H9 (cell line): Measurements from ENCODE around the gene PRSS16. TPM values are rescaled to one million over a fixed set of nuclear protein-coding genes. Genes with fewer than 3 reads are reported as not detected.

Source experiments
- DNase-seq: peaks from one replicate; pipeline ENCODE4 v3.0.0-alpha.2; 2017
- H2AFZ ChIP-seq: one replicate; pipeline ENCODE4 v1.6.1; 2013; ENCODE audit warnings: mild to moderate bottlenecking, low read length, control low read depth, moderate library complexity
- H2AK5ac ChIP-seq: 2 replicates; pipeline ENCODE4 v1.6.1; 2013; ENCODE audit warnings: low read length, control low read depth, mixed read lengths; ENCODE audit not compliant: insufficient read length
- H2BK120ac ChIP-seq: one replicate; pipeline ENCODE4 v1.6.1; 2013; ENCODE audit warnings: low read depth, mild to moderate bottlenecking, low read length, control low read depth, inconsistent platforms; ENCODE audit not compliant: poor library complexity, severe bottlenecking
- H2BK12ac ChIP-seq: 2 replicates; pipeline ENCODE4 v1.6.1; 2013; ENCODE audit warnings: low read length, control low read depth, mixed read lengths, low read depth; ENCODE audit not compliant: insufficient read length
- H2BK15ac ChIP-seq: 2 replicates; pipeline ENCODE4 v1.6.1; 2013; ENCODE audit warnings: low read depth, low read length, control low read depth
- H2BK20ac ChIP-seq: one replicate; pipeline ENCODE4 v1.6.1; 2013; ENCODE audit warnings: low read depth, mild to moderate bottlenecking, low read length, control low read depth, inconsistent platforms; ENCODE audit not compliant: poor library complexity, severe bottlenecking
- H2BK5ac ChIP-seq: 2 replicates; pipeline ENCODE4 v1.6.1; 2013; ENCODE audit warnings: low read length, control low read depth, mixed read lengths; ENCODE audit not compliant: insufficient read length
- H3K14ac ChIP-seq: 2 replicates; pipeline ENCODE4 v1.6.1; 2013; ENCODE audit warnings: low read length, control low read depth; ENCODE audit not compliant: insufficient read depth
- H3K18ac ChIP-seq: 2 replicates; pipeline ENCODE4 v1.6.1; 2013; ENCODE audit warnings: low read depth, mild to moderate bottlenecking, mixed read lengths, low read length, control low read depth; ENCODE audit not compliant: insufficient read length
- H3K23ac ChIP-seq: 2 replicates; pipeline ENCODE4 v1.6.1; 2013; ENCODE audit warnings: low read length, control low read depth, mixed read lengths, low read depth; ENCODE audit not compliant: insufficient read length
- H3K23me2 ChIP-seq: 2 replicates; pipeline ENCODE4 v1.6.1; 2013; ENCODE audit warnings: low read depth, mild to moderate bottlenecking, mixed read lengths, low read length, control low read depth; ENCODE audit not compliant: insufficient read length, poor library complexity, severe bottlenecking
- H3K27ac ChIP-seq: 2 replicates; pipeline ENCODE4 v1.5.1; 2013; ENCODE audit warnings: low read length, control low read depth, mixed read lengths, low read depth; ENCODE audit not compliant: insufficient read length
- H3K27me3 ChIP-seq: 2 replicates; pipeline ENCODE4 v1.6.1; 2013; ENCODE audit warnings: low read length, control low read depth, inconsistent platforms; ENCODE audit not compliant: insufficient read depth
- H3K4ac ChIP-seq: 2 replicates; pipeline ENCODE4 v1.6.1; 2013; ENCODE audit warnings: low read depth, mild to moderate bottlenecking, control low read depth, inconsistent platforms, low read length, moderate library complexity
- H3K4me1 ChIP-seq: 2 replicates; pipeline ENCODE4 v1.6.1; 2013; ENCODE audit warnings: low read length, control low read depth, inconsistent platforms; ENCODE audit not compliant: insufficient read depth
- H3K4me2 ChIP-seq: 2 replicates; pipeline ENCODE4 v1.6.1; 2013; ENCODE audit warnings: low read length, control low read depth, mixed read lengths; ENCODE audit not compliant: insufficient read length, insufficient read depth
- H3K56ac ChIP-seq: 2 replicates; pipeline ENCODE4 v1.6.1; 2013; ENCODE audit warnings: low read depth, mild to moderate bottlenecking, mixed read lengths, low read length, control low read depth; ENCODE audit not compliant: insufficient read length
- H3K79me1 ChIP-seq: 2 replicates; pipeline ENCODE4 v1.6.1; 2013; ENCODE audit warnings: low read depth, mild to moderate bottlenecking, moderate library complexity, low read length, control low read depth, inconsistent platforms; ENCODE audit not compliant: insufficient read depth, poor library complexity, severe bottlenecking
- H3K79me2 ChIP-seq: 2 replicates; pipeline ENCODE4 v1.6.1; 2013; ENCODE audit warnings: low read length, control low read depth, inconsistent platforms; ENCODE audit not compliant: insufficient read depth
- H3K9ac ChIP-seq: 2 replicates; pipeline ENCODE4 v1.6.1; 2013; ENCODE audit warnings: low read length, control low read depth, mixed read lengths; ENCODE audit not compliant: insufficient read length; ENCODE audit errors: extremely low read depth
- H3K9me3 ChIP-seq: one replicate; pipeline ENCODE4 v1.6.1; 2013; ENCODE audit warnings: low read depth, low read length, inconsistent platforms; ENCODE audit not compliant: control insufficient read depth
- H3T11ph ChIP-seq: one replicate; pipeline ENCODE4 v1.6.1; 2013; ENCODE audit warnings: mild to moderate bottlenecking, low read length, control low read depth, inconsistent platforms
- H4K20me1 ChIP-seq: one replicate; pipeline ENCODE4 v1.6.1; 2013; ENCODE audit not compliant: control insufficient read depth, insufficient read length, insufficient read depth
- H4K5ac ChIP-seq: 2 replicates; pipeline ENCODE4 v1.6.1; 2013; ENCODE audit warnings: low read depth, mild to moderate bottlenecking, mixed read lengths, low read length, control low read depth; ENCODE audit not compliant: insufficient read length
- H4K8ac ChIP-seq: replicated peaks from 2 replicates; pipeline ENCODE4 v1.6.1; 2013; ENCODE audit warnings: low read length, control low read depth, mixed read lengths, low read depth; ENCODE audit not compliant: insufficient read length
- H4K91ac ChIP-seq: 2 replicates; pipeline ENCODE4 v1.6.1; 2013; ENCODE audit warnings: low read depth, mild to moderate bottlenecking, moderate library complexity, mixed read lengths, low read length, control low read depth; ENCODE audit not compliant: insufficient read length
- H3K27ac Mint-ChIP-seq, 3 experiments: 2 replicates in 2 of 3; 3 replicates in 1 of 3; pipeline ENCODE4 v1.8.0; 2020 to 2021; ENCODE audit warnings: mixed read lengths in 3 of 3, mild to moderate bottlenecking in 1 of 3, moderate library complexity in 1 of 3
- H3K27me3 Mint-ChIP-seq: 2 replicates; pipeline ENCODE4 v1.8.0; 2021; ENCODE audit warnings: low read depth, mild to moderate bottlenecking, moderate library complexity, mixed read lengths
- H3K36me3 Mint-ChIP-seq, 3 experiments: 2 replicates in 2 of 3; 3 replicates in 1 of 3; pipeline ENCODE4 v1.8.0; 2020 to 2021; ENCODE audit warnings: low read depth in 3 of 3, mixed read lengths in 3 of 3; ENCODE audit not compliant: insufficient read depth in 1 of 3
- H3K4me1 Mint-ChIP-seq, 2 experiments: 2 replicates each; pipeline ENCODE4 v1.8.0; 2020; ENCODE audit warnings: mixed read lengths in 2 of 2
- H3K4me3 Mint-ChIP-seq, 2 experiments: 2 replicates in 1 of 2; 3 replicates in 1 of 2; pipeline ENCODE4 v1.8.0; 2020 to 2021; ENCODE audit warnings: mild to moderate bottlenecking in 2 of 2, mixed read lengths in 2 of 2, moderate library complexity in 1 of 2
- H3K9me3 Mint-ChIP-seq, 2 experiments: 2 replicates in 1 of 2; 3 replicates in 1 of 2; pipeline ENCODE4 v1.8.0; 2020; ENCODE audit warnings: mild to moderate bottlenecking in 2 of 2, mixed read lengths in 2 of 2, moderate library complexity in 1 of 2
- CTCF ChIP-seq: fragments of 200-600 bp; sonication (generic); conservative IDR thresholded peaks from 3 replicates; pipeline ENCODE4 v1.8.0; 2021; ENCODE audit warnings: antibody characterized with exemption, mild to moderate bottlenecking
- WGBS: extraction: QIAGEN DNeasy Blood & Tissue Kit; methylation state at CpG from one replicate; pipeline ENCODE4 v1.1.7; 2013; ENCODE audit warnings: missing lambda C conversion rate, low lambda C conversion rate, mixed read lengths; ENCODE audit not compliant: insufficient read length; ENCODE audit errors: extremely low coverage; 5-methylcytosine and 5-hydroxymethylcytosine counted together
- total RNA-seq: library from RNA; stranded (reverse); gene quantifications from 2 replicates; pipeline ENCODE4 v1.2.1, GENCODE V29; 2021

Gene PRSS16
- total RNA-seq, 1 experiment from 2014 or later = 14.8 TPM

GRCh38 chr6:27209196-27209595 lies 38.3 kb upstream of the PRSS16 start:
- H3K27ac ChIP-seq = no peak overlapping the region
- no peaks in the 10 kb centered on the region for H3K79me1 ChIP-seq
- no peak overlapping the region for H3K27ac Mint-ChIP-seq
- H3K9me3 Mint-ChIP-seq = no peaks in the 10 kb centered on the region; a peak in 1 of 5 replicates
- H2BK20ac ChIP-seq = no peak overlapping the region
- WGBS = no CpG with 5 or more reads among the region's 2 CpGs
- H3K27me3 ChIP-seq = no peaks in the 10 kb centered on the region
- H3K36me3 Mint-ChIP-seq = no peaks in the 10 kb centered on the region; a peak in 1 of 7 replicates
- no peak overlapping the region for H3K56ac ChIP-seq
- peak overlapping the region; percentile 91 for H2AFZ ChIP-seq
- H3K4me2 ChIP-seq = peak overlapping the region; percentile 45
- no peak overlapping the region for H4K5ac ChIP-seq
- H2BK15ac ChIP-seq = no peak overlapping the region
- H2BK5ac ChIP-seq = no peak overlapping the region
- peaks cover 13% of the 10 kb centered on the region for H3K23me2 ChIP-seq
- no peak overlapping the region for H2AK5ac ChIP-seq
- H3K9me3 ChIP-seq = no peaks in the 10 kb centered on the region
- TF ChIP-seq CTCF = no peak
- H4K8ac ChIP-seq = no peak overlapping the region
- peaks cover 25% of the 10 kb centered on the region for H3K27me3 Mint-ChIP-seq
- H3K4me1 ChIP-seq = peaks cover 5% of the 10 kb centered on the region
- no peaks in the 10 kb centered on the region for H3K79me2 ChIP-seq
- no peak overlapping the region for H3K9ac ChIP-seq
- no peak overlapping the region for H2BK12ac ChIP-seq
- no peak overlapping the region for H2BK120ac ChIP-seq
- no peak overlapping the region for H3T11ph ChIP-seq
- no peak overlapping the region for H3K23ac ChIP-seq
- no peak overlapping the region for H3K18ac ChIP-seq
- no peak overlapping the region for H3K14ac ChIP-seq
- no peaks in the 10 kb centered on the region for H4K20me1 ChIP-seq
- H4K91ac ChIP-seq = no peak overlapping the region
- no peak overlapping the region for H3K4ac ChIP-seq
- no peak for DNase-seq
- peak overlapping the region in 1 of 2 experiments; percentile 34; a peak in 1 of 5 replicates for H3K4me3 Mint-ChIP-seq
- peaks cover 17 to 18% of the 10 kb centered on the region in 2 experiments for H3K4me1 Mint-ChIP-seq
